NOMO-1 treated with DMSO at 0.1 percent for 48 hours (cell line): ENCODE results near the gene DRAM2.

Source experiments
- DNase-seq: peaks from one replicate; lab custom pipeline; 2025; ENCODE audit not compliant: unreplicated experiment; lab: John Stamatoyannopoulos, UW

DRAM2 gene

DNA sequence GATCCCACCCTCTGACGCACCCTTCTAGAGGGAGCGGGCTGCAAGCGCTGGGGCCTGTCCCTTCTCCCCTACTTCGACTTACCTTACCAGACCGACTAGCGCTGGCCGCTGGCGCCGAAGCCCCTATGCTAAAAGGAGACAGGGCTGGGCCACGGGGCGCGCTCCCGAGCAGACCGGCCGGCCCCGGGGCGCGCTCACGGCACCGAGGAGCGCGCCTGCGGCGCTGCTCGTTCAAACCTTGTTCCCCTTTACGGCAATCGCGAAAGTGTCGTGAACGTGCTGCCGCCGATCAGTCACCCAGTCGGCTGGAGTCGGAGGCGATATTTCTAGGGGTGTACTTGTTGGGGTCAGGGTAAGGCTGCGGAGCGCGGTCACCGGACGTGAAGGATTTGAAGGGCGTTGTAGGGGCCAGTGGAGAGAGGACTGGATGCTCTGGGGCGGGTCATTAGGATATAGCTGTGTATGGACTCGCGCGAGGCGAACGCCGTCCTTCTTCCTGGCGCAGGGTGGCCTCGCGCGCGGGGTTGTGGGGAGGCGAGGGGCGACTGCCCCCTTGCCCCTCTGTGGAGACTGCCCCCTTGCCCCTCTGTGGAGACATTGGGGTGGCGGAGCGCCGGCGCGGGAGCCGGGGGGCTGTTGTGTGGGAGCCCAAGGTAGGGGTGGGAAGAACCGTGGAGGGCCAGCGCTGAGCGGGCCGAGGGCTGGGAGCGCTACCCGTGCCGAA is at the start of gene DRAM2, which contains the start of gene CEPT1:
Gene DRAM2 (minus strand): TSS at position 138 of the 724 bp plus-strand sequence. CDS start 8,539 bp downstream, outside the sequence.
Gene CEPT1 (plus strand): TSS at position 268 of the 724 bp plus-strand sequence. CDS start 7,492 bp downstream, outside the sequence.
- peak; percentile 80 for DNase-seq

DNA sequence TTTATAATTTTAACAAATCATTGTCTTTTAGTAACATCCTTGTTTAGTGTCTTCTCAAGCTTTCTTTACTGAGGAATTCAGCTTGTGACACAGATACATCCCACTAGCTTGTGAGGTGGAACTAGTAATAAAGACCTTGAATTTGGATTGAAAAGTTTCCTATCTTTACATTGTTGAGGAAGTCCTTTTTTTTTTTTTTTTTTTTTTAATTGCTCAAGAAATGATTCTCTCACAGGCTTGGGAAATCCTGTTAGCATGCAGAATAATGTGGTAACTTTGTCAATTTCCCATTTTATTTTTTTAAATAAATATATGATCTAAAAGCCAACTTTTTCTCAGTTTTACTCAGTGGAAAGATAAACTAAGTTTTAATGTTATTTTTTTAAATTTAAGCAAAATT is 44.8 kb upstream of the DRAM2 start:
- DNase-seq = peak; percentile 58

- no peak for DNase-seq
Measured at GRCh38 chr1:111183308-111184069, 43.6 kb upstream of the DRAM2 start.

DNA sequence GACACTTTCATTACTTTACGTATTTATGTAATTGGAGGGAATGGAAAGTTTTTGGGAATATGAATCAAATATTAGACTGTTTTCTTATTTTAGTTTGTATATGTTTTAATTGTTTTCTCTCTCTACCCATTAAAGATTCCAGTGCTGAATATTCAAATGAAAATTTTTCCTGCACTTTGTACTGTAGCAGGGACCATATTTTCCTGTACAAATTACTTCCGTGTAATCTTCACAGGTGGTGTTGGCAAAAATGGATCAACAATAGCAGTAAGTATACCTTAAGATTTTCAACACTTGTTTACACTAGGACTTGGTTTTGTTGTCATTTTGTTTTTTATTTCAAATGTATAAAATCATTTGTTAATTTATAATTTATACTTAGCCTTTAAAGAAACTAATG is 42.2 kb upstream of the DRAM2 start:
- no peak for DNase-seq

GRCh38 chr1:111179968-111180533 is 40.2 kb upstream of the DRAM2 start:
- DNase-seq = no peak

GRCh38 chr1:111176678-111177077 is 36.8 kb upstream of the DRAM2 start:
- DNase-seq = no peak

DNA sequence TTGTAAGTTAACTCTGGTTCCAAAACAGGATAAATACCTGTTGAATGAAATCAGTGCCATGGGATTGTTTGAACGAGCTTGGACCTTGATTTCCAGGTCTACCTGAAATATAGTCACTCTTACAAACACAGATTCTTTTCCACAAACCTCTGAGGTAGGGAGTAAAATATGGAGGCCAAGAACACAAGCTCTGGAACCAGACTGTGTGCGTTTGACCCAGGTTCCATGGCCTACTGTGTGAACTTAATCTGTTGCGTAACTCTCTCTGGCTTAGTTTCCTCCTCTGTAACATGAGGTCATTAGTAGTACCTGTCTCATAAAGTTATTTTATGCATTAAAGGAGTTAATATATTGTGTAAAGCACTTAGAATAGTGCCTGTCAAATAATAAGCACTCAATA is 35.5 kb upstream of the DRAM2 start:
- DNase-seq = no peak

- DNase-seq = no peak
Measured at GRCh38 chr1:111174070-111174469, 34.2 kb upstream of the DRAM2 start.

DNA sequence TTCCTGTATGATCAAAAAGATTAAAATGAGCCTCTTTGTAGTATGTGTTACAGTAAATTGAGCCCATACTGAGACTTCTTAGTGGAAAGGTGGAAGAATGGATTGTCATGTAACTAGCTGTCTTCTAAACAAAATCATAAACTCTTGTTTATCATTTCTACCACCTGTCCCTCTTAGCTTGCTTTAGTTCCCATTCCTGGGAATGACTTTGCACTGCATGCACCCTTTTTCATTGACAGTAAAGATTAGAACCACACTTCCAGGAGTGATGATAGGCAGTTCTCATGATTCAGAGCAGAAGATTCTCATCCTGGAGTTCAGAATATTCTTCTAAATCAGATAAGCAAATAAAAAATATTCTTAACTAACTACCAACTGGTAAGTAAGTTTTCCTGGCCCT is 32.6 kb upstream of the DRAM2 start:
- DNase-seq = no peak

- no peak for DNase-seq
Measured at GRCh38 chr1:111164151-111164550, 24.3 kb upstream of the DRAM2 start.

GRCh38 chr1:111163363-111163762 is 23.5 kb upstream of the DRAM2 start:
- DNase-seq = no peak

DNA sequence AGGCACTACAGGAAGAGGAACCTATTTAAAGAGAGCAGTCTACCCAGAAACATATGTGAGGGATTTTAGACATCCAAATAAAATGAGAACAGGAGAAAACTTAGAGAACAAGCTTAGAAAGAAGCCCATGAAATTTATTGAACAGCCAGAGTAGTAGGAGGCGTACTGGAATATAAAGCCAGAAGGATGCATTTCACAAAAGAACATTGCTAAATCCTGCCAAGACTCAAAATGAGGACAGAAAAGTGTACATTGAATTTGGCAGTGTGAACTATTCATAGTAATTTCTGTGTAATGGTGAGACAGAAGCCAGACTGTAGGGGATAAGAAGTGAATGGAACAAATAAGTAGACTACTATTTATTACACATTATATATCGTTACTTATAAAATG is 22.6 kb upstream of the DRAM2 start:
- DNase-seq = no peak

GRCh38 chr1:111161843-111162487 is 22.1 kb upstream of the DRAM2 start:
- no peak for DNase-seq

DNA sequence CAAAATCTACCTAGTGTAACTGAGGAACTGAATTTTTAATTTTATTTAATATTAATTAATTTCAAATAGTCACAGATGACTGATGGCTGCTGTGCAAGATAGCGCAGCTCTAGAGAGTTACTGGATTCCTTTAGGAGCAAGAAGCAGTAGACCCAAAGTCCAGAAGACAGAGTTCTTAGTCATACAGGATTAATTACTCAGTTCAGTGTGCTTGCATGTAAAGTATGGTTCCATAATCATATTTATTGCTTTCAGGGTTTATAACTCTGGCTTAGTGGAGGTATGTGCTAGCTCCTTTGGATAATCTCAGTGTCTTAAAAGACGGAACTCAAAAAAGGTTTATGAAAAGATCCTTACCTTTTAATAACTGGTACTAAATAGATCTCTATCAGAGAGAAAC is 17.5 kb upstream of the DRAM2 start:
- DNase-seq = no peak

- peak; percentile 30 for DNase-seq
Measured at GRCh38 chr1:111154021-111154999, 14.4 kb upstream of the DRAM2 start.

- no peak for DNase-seq
Measured at GRCh38 chr1:111151838-111152237, 11.9 kb upstream of the DRAM2 start.

- DNase-seq = no peak
Measured at GRCh38 chr1:111148376-111148881, 8.5 kb upstream of the DRAM2 start.

DNA sequence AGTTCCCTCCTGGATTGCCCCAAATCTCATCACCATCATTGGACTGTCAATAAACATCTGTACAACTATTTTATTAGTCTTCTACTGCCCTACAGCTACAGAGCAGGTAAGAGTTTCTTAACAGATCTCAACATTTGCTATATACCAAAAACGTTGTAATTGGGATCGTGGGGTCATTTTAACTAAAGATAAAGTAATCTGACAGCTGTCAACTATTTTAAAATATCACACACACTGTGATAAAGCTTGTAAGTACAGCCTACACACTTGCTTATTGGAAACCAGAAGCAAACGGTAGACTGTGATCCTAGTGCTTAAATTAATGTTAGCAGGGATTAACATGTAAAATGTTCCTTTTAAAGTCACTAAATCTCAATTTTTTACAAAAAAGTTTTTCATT is 8.1 kb upstream of the DRAM2 start:
- no peak for DNase-seq

DNA sequence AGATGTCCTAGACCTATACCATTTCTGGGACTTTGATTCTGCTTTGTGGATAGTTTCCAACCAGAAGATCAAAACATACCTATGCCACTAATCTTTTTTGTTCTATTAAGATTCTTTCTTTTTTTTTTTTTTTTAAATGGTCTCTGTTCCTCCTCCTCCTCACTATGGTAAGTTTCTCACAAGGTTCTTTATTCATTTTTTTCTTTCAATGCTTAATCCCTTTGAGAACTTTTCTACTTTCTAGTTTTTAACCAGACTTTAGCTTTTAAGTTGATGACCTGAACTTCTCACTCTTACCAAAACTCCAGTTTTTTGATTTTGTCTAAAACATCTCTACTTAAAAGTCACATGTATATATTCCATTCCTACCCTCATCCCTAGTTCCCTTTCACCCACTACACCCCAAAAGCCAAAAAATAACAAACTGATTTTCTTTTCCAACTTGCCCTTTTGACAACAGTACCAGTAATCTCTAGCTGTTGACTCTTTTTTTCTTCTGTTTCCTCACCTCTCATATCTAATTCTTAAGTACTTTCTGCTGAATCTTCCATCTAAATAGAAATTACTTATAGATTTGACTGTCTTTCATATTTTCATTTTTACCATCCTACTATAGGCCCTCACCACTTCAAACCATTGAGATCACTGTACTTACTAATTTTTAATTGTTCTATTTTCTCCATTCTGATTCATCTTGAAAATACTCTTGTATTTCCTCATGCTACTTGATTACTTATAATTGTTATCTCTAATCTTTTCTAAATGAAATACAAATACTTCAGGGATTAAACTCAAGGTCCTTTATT is 6.3 kb upstream of the DRAM2 start:
- DNase-seq = no peak
